ENCODE data around the gene ANKRD31.

The ANKRD31 gene

GRCh38 chr5:75053054-75053303 is 183.7 kb downstream of the ANKRD31 start:
- Histone ChIP-seq H3K9me2 (replicated peaks; ENCODE audit: control insufficient read depth, low read length) (no peaks in the 10 kb centered on the region), H3K36me3 (ENCODE audit: control insufficient read depth, low read length) (no peaks in the 10 kb centered on the region), H3K27ac (ENCODE audit: low read depth, low read length) (no peak overlapping the region), H4K20me1 (ENCODE audit: control insufficient read depth, insufficient read depth, low read depth, low read length) (no peaks in the 10 kb centered on the region), H3K9me3 (ENCODE audit: control insufficient read depth, insufficient read depth, low read length) (peaks cover 8% of the 10 kb centered on the region; the same call in 1 of the 2 replicates), H3K4me3 (ENCODE audit: low read length) (no peak overlapping the region), H3F3A (ENCODE audit: control insufficient read depth, insufficient read depth) (no peaks in the 10 kb centered on the region), H3K27me3 (ENCODE audit: control insufficient read depth, low read length) (peaks cover 10% of the 10 kb centered on the region; the same call in 1 of the 2 replicates), H3K79me2 (ENCODE audit: control insufficient read depth, low read length) (no peaks in the 10 kb centered on the region), H3K4me2 (ENCODE audit: low read length) (no peak overlapping the region), H3K4me1 (ENCODE audit: control insufficient read depth, low read length) (no peaks in the 10 kb centered on the region)
- TF ChIP-seq EZH2phosphoT487 (IDR thresholded peaks at IDR 0.05; ENCODE audit: borderline replicate concordance, low read length) (no peak), CTCF (IDR thresholded peaks at IDR 0.05; ENCODE audit: low read depth, low read length, poor library complexity, severe bottlenecking) (no peak)

GRCh38 chr5:75052192-75053053 is 184.3 kb downstream of the ANKRD31 start, which contains the start of gene GCNT4:
TSS of gene GCNT4 (minus strand) at chr5:75052558. CDS start at chr5:75030037, 22,521 bp downstream.
- peaks cover 10% of the 10 kb centered on the region; the same call in 1 of the 2 replicates for H3K27me3 ChIP-seq (ENCODE audit: control insufficient read depth, low read length)
- peaks cover 8% of the 10 kb centered on the region; the same call in 1 of the 2 replicates for H3K9me3 ChIP-seq (ENCODE audit: control insufficient read depth, insufficient read depth, low read length)
- H3K4me2 ChIP-seq (ENCODE audit: low read length): no peak within 1 kb of the TSS
- no peaks in the 10 kb centered on the region for H3K9me2 ChIP-seq (replicated peaks; ENCODE audit: control insufficient read depth, low read length)
- no peaks in the 10 kb centered on the region for H4K20me1 ChIP-seq (ENCODE audit: control insufficient read depth, insufficient read depth, low read depth, low read length)
- H3K79me2 ChIP-seq (ENCODE audit: control insufficient read depth, low read length): no peaks in the 10 kb centered on the region
- H3F3A ChIP-seq (ENCODE audit: control insufficient read depth, insufficient read depth): no peaks in the 10 kb centered on the region
- no peak within 1 kb of the TSS for H3K27ac ChIP-seq (ENCODE audit: low read depth, low read length)
- TF ChIP-seq EZH2phosphoT487 (IDR thresholded peaks at IDR 0.05; ENCODE audit: borderline replicate concordance, low read length) (no peak), CTCF (IDR thresholded peaks at IDR 0.05; ENCODE audit: low read depth, low read length, poor library complexity, severe bottlenecking) (no peak)
- no peaks in the 10 kb centered on the region for H3K36me3 ChIP-seq (ENCODE audit: control insufficient read depth, low read length)
- H3K4me3 ChIP-seq (ENCODE audit: low read length): no peak within 1 kb of the TSS
- no peaks in the 10 kb centered on the region for H3K4me1 ChIP-seq (ENCODE audit: control insufficient read depth, low read length)

- no peak overlapping the region for H3K4me3 ChIP-seq (ENCODE audit: low read length)
- H3K27ac ChIP-seq (ENCODE audit: low read depth, low read length): no peak overlapping the region
- H3K36me3 ChIP-seq (ENCODE audit: control insufficient read depth, low read length): no peaks in the 10 kb centered on the region
- H3K9me3 ChIP-seq (ENCODE audit: control insufficient read depth, insufficient read depth, low read length): peaks cover 8% of the 10 kb centered on the region; the same call in 1 of the 2 replicates
- no peaks in the 10 kb centered on the region for H4K20me1 ChIP-seq (ENCODE audit: control insufficient read depth, insufficient read depth, low read depth, low read length)
- TF ChIP-seq EZH2phosphoT487 (IDR thresholded peaks at IDR 0.05; ENCODE audit: borderline replicate concordance, low read length) (no peak), CTCF (IDR thresholded peaks at IDR 0.05; ENCODE audit: low read depth, low read length, poor library complexity, severe bottlenecking) (no peak)
- peaks cover 10% of the 10 kb centered on the region; the same call in 1 of the 2 replicates for H3K27me3 ChIP-seq (ENCODE audit: control insufficient read depth, low read length)
- no peaks in the 10 kb centered on the region for H3K79me2 ChIP-seq (ENCODE audit: control insufficient read depth, low read length)
- H3K4me2 ChIP-seq (ENCODE audit: low read length): no peak overlapping the region
- no peaks in the 10 kb centered on the region for H3F3A ChIP-seq (ENCODE audit: control insufficient read depth, insufficient read depth)
- no peaks in the 10 kb centered on the region for H3K9me2 ChIP-seq (replicated peaks; ENCODE audit: control insufficient read depth, low read length)
- no peaks in the 10 kb centered on the region for H3K4me1 ChIP-seq (ENCODE audit: control insufficient read depth, low read length)
Observed at GRCh38 chr5:75051217-75051751, 185.4 kb downstream of the ANKRD31 start.
